Fibroblast of lung (primary cell): ENCODE measurements around the gene TMEM134.

Experiments
- EZH2 ChIP-seq: IDR thresholded peaks from 2 replicates; pipeline ENCODE4 v1.5.1; 2012; ENCODE audit warnings: low read length, control low read depth, mild to moderate bottlenecking; ENCODE audit errors: missing control alignments
- TF ChIP-seq, protein P1 (sequence below), 2 donors: IDR thresholded peaks in 1 of 2; conservative IDR thresholded peaks in 1 of 2; 1 replicate in 1 of 2; 2 replicates in 1 of 2; pipeline ENCODE4 v1.5.1; 2011 to 2012; ENCODE audit warnings: low read length in 2 of 2, control low read depth in 1 of 2, inconsistent platforms in 1 of 2, low read depth in 1 of 2, mild to moderate bottlenecking in 1 of 2

DNA sequence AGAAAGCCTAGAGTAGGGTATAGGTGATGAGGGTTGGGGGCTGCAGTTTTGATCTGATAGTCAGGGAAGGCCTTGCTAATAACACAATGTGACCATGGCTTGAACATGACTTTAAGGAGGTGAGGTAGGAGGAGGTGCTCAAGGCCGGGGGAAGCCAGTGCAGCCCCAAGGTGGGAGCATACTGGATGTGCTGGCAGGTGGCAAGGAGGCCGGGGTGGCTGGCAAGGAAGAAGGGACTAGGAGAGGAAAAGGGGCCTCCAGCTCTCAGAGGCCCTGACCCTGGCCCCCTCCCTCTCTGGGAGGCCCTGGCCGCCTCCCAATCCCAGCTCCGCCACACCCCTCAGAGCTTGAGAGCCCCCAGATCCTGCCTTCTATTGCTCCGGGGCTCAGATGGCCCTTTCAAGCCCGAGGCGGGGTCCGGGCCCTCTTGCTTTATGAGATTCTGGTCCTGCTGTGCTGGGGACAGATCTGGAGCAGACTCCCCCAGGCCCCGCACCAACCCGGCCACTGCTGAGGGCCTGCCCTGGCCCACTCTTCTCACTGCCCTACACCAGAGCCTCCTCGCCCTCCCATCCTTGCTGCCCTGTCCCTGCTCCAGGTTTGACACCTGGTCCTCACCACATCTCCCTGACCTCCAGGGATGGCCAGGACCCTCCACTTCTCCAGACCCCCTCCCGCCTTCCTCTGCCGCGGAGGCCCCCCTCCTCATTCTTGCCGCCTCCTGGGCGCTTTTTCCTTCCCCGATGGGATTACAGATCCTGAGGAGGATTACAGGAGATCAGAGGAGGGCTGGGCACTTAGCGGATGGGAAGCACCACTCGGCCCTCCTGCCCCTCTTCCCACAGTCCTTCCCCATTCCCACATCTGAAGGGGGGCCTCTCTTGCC is 34.3 kb upstream of the TMEM134 start:
- TF ChIP-seq, protein P1, sequence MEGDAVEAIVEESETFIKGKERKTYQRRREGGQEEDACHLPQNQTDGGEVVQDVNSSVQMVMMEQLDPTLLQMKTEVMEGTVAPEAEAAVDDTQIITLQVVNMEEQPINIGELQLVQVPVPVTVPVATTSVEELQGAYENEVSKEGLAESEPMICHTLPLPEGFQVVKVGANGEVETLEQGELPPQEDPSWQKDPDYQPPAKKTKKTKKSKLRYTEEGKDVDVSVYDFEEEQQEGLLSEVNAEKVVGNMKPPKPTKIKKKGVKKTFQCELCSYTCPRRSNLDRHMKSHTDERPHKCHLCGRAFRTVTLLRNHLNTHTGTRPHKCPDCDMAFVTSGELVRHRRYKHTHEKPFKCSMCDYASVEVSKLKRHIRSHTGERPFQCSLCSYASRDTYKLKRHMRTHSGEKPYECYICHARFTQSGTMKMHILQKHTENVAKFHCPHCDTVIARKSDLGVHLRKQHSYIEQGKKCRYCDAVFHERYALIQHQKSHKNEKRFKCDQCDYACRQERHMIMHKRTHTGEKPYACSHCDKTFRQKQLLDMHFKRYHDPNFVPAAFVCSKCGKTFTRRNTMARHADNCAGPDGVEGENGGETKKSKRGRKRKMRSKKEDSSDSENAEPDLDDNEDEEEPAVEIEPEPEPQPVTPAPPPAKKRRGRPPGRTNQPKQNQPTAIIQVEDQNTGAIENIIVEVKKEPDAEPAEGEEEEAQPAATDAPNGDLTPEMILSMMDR (conservative IDR thresholded peaks at IDR 0.05 in 1 of 2, IDR thresholded peaks at IDR 0.05 in 1 of 2; ENCODE audit: low read depth in 1 of 2, low read length in 2 of 2), result no peak
- no peak for TF ChIP-seq EZH2
